ENCODE results near the gene OCSTAMP.

The OCSTAMP gene

DNA sequence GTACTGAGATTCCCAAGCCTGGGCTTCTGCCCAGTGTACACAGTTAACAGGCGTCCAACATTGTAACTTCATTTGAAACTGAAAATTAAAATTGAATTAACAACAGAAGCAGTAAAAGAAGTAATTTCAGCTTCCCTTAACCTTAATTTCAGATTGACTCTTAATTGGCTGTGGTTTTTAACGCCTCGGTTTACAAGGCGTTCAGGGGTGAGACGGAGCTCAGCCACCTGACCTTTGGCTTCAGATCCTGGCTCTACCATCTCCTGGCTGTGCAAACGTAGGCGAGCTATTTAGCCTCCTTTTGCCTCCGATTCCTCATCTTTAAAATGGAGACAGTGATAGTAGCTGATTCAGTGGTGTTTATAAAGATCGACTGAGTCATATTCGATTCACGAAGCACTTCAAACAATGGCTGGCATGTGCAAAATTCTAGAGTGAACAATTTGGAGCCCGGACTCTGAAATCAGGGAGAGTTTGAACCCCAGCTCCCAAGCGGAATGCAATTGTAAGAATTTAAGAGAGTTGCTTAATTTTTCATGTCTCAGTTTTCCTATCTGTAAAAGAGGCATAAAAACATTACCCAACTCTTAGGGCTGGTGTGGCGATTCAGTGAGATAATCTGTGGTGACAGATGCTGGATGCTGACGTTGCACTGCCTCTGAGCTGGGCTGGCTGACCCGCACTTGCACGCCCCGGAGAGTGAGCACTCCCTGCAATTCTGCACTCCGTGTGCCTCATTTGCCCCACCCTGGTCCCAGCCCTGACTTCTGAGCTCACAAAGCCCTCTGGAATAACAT is 23.5 kb upstream of the OCSTAMP start:
- in situ Hi-C loops (cut with MboI; ENCODE audit: low sequenced_read_pairs): no loop called here

DNA sequence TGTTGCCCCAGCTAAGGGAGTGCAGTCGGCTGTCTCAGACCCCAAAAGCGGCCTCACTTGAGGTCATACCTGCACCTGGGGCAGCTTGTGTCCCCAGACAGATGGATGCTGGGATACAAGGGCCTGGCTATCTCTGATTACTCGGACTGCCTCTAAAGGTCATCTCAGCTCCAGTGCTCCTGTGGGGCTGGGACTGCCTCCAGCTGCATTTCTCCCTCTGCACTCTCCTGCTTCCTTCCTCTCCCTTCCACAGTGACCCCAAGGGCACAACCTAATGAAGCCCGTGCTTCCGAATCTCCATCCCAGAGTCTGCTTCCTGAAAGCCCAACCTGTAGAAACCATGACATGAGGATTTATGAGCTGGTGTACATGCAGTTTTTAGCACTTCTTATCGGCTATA is 22.8 kb upstream of the OCSTAMP start:
- in situ Hi-C loops (cut with MboI; ENCODE audit: low sequenced_read_pairs): no loop called here

DNA sequence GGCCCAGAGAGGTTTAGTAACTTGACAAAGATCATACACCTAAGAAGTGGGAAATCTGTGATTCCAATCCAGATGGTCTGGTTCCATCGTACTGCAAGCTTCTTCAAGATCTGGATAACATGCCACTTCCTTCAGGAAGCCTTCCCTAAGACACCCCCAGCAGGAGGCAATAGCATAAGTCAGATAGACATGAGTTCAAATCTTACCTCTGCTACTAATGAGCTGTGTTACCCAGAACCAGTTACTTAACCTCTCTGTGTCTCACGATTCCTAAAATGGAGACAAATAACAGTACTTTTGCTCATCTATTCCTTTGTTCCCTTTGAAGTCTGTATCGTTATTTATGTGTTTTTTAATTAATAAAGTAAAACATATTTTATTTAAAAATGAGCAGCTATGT is 22.3 kb upstream of the OCSTAMP start:
- in situ Hi-C loops (cut with MboI; ENCODE audit: low sequenced_read_pairs): no loop called here

DNA sequence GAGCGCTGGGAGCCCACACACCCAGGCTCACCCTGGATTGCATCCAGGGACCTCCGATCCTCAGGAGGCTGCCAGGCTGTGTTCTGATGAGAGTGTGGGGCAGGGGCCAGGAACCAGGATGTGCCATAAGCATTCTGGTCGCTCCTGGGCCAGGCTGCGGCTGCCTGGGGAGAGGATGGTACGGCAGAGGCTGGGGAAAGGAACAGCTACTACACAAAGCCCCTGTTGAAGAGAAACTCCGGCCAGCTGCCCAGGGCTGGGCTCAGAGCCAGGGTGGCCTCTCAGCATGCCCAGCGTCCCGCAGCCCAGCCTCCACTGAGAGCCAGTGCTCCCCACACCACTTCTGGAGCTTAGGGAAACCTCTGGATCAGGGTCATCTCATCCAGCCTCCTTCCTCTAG is 21.7 kb upstream of the OCSTAMP start:
- in situ Hi-C loops (cut with MboI; ENCODE audit: low sequenced_read_pairs): no loop called here

DNA sequence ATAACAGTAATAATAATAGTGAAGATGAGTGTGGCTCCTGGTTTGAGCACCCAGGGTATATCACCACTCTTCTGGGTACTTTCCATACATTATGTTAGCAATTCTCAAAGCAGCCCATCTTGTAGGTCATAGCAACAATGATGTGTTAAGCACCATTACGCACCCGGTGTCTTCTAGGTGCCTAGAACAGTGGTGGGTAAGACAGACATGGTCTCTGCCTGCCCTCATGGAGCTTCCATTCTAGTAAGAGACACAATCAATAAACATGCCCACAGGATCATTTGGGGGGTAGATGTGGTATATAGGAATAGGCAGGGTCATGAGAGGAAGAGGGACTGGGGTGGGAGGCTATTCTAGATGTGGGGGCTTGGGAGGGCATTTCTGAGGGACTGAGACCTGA is 21.0 kb upstream of the OCSTAMP start:
- in situ Hi-C loops (cut with MboI; ENCODE audit: low sequenced_read_pairs): no loop called here

DNA sequence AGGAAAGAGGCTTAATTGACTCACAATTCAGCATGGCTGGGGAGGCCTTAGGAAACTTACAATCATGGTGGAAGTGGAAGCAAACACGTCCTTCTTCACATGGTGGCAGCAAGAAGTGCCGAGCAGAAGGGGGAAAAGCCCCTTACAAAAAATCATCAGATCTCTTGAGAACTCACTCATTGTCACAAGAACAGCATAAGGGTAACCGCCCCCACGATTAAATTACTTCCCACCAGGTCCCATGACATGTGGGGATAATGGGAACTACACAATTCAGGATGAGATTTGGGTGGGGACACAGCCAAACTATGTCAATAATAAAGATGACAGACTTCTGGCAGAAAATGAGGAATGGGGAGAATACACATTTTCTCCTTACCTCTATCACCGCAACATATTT is 20.5 kb upstream of the OCSTAMP start:
- in situ Hi-C loops (cut with MboI; ENCODE audit: low sequenced_read_pairs): no loop called here

DNA sequence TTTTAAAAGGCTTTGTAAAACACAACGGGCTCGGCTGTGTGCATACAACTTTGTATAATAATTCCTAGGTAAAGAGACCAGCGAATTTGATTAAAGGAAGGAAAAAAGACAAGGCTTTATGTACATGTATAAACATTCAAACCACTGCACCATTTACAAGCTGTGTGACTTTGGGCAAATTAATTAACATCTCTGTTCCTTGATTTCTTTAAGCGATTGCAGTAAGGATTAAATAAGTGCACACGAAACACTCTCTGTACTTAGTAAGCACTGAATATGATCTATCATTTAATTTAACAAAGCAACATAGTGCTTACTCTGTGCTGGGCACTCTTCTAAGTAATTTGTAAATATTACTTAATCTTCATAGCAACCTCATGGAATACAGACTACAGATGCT is 19.5 kb upstream of the OCSTAMP start:
- in situ Hi-C loops (cut with MboI; ENCODE audit: low sequenced_read_pairs): no loop called here

DNA sequence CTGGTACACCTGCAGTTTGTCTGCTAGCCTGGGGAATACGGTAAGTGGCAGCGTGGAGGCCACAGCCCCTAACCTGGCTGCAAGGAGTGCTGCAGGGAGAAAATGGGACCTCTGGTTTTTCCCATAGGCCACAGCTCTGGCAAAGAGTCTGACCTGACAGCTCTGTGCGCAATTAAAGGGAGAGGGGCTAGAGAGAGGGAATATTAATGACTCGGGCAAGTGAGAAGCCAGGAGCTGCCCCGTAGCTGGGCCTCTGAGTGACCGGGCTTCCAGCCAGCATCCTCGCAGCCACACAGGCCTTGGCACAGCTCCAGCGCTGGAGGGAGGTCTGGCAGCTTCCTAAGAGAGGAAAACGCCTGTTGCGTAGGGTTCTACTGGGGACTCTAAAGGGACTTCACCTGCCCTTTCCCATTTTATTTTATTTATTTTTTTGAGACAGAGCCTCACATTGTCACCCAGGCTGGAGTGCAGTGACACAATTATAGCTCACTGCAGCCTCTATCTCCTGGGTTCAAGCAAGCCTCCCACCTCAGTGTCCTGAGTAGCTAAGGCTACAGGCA is 18.2 kb upstream of the OCSTAMP start:
- in situ Hi-C loops (cut with MboI; ENCODE audit: low sequenced_read_pairs): no loop called here

DNA sequence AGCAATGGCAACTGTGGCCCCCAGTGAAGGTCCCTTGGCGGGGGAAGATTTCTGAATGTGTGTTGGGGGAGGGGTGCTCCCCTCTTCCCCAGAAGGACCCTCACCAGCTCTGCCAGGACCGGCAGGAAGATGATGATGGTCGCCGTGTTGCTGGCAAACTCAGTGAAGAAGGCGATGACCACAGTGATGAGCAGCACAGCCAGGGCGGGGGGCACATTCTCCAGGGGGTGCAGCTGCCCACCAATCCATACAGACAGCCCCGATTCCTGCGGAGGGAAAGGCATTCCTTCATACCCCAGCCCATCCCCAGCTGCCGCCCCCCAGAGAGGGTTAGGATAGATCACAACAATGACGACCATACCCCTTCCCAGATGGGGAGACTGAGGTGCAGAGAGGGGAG is 15.7 kb upstream of the OCSTAMP start:
- in situ Hi-C loops (cut with MboI; ENCODE audit: low sequenced_read_pairs): no loop called here

DNA sequence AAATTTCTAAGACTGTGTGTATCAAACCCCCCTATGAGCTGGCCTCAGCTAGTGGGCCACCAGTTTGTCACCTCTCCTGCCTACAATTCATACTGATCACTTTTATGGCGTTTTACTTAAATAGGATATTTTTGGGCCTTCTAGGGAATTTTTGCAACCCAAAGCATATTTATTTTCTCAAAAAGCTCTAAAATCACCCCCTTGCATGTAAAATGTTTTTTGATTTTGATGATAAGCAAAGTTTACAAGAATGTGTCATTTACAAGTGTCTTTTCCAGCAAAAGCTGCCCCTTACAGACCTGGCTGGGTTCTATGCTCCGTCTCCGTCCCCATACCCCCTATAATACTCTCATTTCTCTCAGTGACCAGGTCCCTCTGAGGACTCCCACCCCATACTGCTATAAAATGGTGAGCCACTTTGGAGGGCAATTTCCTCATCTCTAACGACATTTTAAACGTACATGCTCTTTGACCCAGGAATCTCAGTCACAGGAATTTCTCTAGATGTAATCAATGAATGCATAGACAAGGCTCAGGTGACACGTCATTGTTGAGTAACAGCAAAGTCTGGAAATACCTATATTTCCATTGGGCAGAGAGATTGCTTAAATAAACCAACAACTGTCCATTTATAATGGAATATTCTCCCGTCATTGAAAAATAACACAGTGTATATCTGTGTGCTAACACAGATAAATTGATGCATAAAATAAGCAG is 13.9 kb upstream of the OCSTAMP start:
- in situ Hi-C loops (cut with MboI; ENCODE audit: low sequenced_read_pairs): no loop called here

DNA sequence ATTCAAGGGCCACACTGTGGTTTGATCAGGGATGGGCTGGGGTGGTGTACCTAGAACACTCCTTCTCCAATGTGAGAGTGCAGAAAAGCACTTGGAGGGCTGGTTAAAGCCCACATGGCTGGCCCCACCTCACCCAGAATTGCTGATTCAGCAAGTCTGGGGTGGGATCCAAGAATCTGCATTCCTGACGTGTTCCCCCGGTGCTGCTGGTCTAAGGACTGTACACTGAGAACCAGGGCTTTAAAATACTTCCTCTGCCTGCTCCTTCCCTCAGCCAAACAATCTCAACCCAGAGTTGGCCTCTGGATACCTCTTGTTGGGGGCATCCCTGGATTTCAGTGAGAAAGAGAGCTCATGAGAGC is 13.4 kb upstream of the OCSTAMP start:
- in situ Hi-C loops (cut with MboI; ENCODE audit: low sequenced_read_pairs): no loop called here

DNA sequence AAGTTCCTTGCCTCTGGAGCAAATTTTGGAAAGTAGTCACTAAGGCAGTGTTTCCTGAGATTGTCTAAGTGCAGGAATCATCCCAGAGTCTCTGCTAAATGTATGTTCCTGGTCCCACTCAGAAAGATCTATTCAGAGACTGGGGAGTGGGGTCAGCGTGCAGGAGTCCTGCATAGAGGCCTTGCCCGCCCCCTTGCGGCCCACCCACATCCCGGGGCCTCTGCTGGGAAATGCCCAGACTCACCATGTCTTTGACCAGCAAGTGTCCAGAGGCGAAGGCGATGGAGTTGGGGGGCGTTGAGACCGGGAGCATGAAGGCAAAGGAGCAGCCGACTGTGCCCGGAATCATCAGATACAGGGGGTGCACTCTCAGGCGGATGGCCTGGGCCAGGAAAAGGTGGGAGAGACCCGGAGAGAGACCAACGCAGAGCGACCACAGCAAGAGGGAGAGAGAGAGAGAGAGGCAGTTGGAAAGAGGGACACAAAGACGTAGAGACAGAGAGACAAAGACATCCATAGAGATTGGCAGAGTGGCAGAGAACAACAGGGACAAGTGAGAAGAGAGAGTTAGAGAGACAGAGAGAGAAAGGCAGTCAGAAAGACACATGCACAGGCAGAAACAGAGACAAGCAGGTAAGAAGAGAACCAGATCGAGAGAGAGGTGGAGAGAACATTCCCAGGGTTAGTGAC is 12.9 kb upstream of the OCSTAMP start:
- in situ Hi-C loops (cut with MboI; ENCODE audit: low sequenced_read_pairs): no loop called here

DNA sequence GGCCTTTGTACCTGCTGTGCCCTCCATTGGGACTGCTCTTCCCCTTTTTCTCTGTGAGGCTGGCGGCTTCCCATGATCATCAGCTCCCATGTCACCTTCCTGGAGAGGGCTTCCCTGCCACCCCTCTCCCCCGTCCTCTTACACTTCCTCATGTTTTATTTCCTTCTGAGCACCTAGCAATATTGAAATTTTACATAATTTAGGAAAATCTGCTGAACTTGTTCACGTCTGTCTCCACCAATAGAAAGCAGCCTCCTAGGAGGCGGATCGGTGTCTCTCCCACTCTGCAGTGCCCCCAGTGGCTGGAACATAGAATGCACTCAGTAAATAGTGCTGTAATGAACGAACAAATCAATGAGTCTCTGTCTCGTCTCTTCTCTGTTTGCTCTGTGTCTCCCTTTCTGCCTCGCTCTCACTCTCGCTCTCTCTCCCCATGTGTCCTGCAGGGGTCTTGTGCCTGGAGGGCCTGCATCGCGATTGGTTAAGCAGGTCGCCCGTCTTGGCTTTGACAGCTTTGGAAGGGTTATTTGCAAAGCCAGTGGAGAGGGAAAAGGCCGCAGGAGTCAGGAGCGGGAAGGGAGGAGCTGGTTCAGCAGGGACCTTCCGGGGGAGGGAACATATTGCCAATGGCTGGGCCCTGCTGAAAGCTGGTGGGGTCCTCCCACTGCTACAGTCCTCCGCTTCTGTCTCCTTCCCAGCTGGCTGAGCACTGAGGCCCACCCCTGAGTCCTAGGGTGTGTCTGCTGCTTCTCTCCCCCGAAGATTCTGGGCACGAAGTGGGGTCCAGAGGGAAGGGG is 12.1 kb upstream of the OCSTAMP start:
- in situ Hi-C loops (cut with MboI; ENCODE audit: low sequenced_read_pairs): no loop called here

DNA sequence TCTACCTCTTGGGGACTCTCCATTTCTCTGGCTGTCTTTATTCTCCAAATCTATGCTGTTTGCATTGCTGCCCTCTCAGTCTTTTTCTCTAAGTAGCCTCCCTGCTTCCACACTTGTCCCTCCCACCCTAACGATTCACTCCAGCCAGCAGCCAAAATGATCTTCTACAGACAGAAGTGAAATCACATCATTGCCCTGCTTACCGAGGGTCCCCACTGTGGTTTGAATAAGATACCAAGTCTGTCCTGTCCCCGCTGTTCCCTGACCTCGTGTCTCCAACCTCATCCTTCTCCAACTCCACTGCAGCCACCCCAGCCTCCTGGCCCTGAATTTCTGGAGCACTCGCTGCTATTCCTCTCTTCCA is 11.5 kb upstream of the OCSTAMP start:
- in situ Hi-C loops (cut with MboI; ENCODE audit: low sequenced_read_pairs): no loop called here

DNA sequence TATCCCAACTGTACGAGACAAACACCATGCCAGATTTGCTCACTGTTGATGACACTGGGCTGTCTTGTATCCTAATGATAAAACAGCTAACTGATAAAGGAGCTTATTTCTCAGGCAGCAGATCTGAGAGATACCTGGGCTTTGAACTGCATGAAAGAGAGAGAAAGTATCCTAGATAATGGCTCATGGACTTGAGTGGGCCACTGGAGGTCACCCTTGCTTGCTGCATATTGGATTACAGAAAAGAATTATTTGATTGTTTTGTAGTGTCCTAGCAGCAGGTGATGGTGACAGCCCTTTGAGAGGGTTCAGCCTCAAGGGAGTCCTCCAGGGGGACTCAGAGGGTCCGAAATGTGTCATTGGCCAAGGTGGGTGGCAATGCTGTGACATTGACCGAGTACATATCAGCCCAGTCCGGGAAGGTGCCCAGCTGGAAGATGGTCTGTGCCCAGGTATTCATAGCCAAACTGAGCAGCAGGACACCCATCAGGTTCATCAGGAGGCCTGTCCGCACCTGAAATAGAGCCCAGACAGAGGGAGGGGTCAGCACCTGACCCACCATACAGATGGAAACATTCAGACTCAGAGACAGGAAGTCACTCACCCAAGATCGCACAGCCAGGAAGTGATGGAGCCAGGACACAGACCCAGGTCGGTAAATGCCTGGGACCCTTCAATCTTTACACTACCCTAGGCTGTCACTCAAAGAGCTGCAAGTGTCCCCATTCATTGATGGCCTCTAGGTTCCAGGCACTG is 9.4 kb upstream of the OCSTAMP start:
- in situ Hi-C loops (cut with MboI; ENCODE audit: low sequenced_read_pairs): no loop called here

DNA sequence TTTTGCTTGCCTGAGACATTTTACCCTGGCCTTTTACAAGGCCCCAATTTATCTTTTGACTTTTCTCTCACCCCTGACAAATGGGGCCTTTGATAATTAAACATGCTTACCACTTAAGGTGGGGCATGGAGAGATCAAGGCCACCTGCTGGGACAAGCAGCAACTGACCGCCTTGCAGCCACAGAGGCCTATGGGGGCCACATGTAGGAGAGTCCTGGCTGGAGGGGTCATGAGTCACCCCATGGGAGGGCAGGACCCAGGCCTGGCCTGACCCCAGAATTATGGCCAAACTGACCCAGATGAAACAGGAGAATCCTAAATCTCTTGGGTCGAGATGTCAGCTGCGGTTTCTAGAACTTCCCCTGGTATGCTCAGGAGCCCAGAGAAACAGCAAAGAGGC is 8.5 kb upstream of the OCSTAMP start:
- in situ Hi-C loops (cut with MboI; ENCODE audit: low sequenced_read_pairs): no loop called here

DNA sequence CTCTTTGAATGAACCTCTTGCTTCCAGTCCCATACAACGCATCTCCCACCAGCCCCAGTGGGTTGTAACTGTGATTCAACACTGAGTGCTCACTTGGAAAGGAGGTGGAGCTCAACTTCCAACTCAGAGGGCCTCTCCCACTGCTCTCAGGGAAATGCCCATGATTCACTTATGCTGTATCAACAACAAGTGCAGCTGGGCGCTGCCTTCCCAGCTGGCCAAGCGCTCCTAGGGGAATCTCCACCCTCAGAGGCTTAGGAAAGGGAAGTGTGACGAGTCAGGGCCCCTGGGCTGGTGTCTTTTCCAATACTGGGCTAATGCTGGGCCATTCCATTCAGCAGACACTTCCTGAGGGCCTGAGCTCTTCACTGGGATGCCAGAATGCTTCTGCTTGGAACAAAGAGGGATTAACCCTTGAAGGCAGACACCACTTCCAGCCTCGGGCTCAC is 8.1 kb upstream of the OCSTAMP start:
- in situ Hi-C loops (cut with MboI; ENCODE audit: low sequenced_read_pairs): no loop called here

DNA sequence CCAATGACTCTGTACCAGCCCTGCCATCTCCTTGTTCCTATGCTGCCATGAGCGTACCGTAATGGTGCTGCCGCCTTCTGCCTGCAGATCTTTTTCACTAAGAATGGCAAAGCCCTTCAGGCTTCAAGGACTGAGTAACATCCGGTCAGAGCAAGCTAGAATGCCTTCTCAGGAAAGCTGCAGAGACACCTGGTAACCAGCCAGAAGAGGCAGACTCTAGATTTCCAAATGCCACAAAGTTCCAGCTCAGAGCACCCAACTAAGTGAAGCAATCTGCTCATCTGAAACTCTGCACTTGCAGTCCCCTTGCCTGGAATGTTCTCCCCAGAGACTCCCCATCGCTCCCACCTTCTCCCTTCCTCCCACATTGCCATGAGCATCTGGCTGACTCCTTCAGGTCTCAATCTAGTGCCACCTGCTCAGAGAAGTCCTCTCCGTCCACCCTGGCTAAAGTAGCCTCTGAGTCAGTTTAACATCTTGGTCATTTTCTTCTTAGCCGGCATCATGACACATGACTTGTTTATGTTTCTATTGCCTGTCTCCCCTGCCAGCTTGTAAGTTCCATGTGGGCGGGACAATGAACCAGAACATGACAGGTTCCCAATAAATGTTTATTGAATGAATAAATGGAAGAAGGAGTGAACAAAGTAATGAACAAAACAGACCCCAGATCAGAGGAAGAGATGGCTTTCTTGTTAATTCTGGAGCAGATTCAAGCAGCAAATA is 6.9 kb upstream of the OCSTAMP start:
- in situ Hi-C loops (cut with MboI; ENCODE audit: low sequenced_read_pairs): no loop called here

DNA sequence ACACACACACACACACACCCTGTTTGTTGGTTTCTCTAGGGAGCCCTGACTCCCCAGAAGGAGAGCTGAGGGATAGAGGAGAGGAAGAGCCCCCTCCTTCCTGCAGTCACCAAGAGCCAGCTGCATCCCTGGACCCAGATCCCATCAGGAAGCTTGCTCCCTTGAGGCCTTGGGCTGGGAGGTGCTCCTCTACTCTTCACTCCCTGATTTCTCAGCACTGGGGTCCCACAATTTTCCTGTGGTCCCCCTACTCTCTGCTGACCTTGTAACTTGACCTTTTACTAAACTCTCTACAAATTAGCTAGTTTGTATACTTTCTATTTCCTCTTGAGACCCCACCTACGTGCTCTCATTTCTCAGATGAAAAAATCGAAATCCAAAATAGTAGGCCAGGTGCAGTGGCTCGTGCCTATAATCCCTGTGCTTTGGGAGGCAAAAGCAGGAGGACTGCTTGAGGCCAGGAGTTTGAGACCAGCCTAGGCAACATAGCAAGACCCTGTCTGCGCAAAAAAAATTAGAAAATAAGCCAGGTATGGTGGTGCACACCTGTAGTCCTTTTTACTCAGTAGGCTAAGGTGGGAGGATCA is 5.0 kb upstream of the OCSTAMP start:
- in situ Hi-C loops (cut with MboI; ENCODE audit: low sequenced_read_pairs): no loop called here
